Hepatocyte (in vitro differentiated cells): ENCODE measurements around the gene TPRX1.

Source experiments
- CTCF ChIP-seq: fragments of 200-600 bp; sonication (generic); IDR thresholded peaks from 2 replicates; pipeline ENCODE4 v1.5.1; 2016; ENCODE audit warnings: antibody characterized with exemption, mild to moderate bottlenecking; ENCODE audit not compliant: poor library complexity
- EZH2 ChIP-seq: fragments of 200-600 bp; sonication (generic); IDR thresholded peaks from 2 replicates; pipeline ENCODE4 v1.6.1; 2016; ENCODE audit warnings: antibody characterized with exemption, mild to moderate bottlenecking, borderline replicate concordance

- TF ChIP-seq CTCF, result no peak
- no peak for TF ChIP-seq EZH2
Observed at GRCh38 chr19:47760632-47760999, 43.7 kb downstream of the TPRX1 start.
